GM12874 (cell line): Measurements from ENCODE around the gene DHX15.

Experiments used
- TF ChIP-seq, protein P1 (sequence below): IDR thresholded peaks from 2 replicates; pipeline ENCODE4 v1.5.1; 2011; ENCODE audit warnings: low read depth, mild to moderate bottlenecking, control low read depth, low read length, moderate library complexity; ENCODE audit not compliant: insufficient read depth

The DHX15 gene

DNA sequence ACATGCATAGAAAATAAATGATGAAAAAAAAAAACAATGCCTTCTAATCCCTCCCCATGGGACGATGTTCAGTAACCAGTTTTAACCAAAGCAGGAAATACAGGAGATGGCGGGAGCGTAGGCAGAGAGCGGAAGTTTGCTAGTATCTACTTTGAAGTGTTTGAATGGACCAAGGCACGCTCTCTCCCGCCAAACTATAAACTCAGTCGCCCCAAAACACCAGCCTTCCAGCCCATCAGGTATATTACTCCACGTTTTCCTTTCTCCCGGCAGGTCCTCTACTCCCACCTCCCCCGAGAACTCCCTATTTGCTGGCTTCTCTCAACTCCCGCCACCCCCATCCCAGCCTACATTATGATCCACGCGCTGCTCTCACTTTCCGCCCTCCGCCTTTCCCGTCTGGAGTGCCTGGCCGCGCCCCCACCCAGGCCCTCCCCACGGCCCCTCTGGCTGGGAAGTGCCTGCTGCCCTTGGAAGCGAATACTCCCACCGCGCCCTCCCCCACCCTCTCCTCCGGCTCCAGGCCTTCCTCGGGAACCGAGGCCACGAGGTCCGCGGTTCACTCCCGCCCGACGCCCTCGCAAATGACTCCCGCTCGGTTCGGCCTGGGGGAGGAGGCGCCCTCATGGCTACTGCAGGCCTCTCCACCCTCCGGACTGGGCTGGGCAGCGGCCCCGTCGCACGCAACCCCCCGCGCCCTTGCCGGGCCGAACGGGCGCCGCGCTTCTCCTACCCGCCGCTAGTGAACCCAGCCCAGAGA is 723 bp downstream of the DHX15 start:
- TF ChIP-seq, protein P1, sequence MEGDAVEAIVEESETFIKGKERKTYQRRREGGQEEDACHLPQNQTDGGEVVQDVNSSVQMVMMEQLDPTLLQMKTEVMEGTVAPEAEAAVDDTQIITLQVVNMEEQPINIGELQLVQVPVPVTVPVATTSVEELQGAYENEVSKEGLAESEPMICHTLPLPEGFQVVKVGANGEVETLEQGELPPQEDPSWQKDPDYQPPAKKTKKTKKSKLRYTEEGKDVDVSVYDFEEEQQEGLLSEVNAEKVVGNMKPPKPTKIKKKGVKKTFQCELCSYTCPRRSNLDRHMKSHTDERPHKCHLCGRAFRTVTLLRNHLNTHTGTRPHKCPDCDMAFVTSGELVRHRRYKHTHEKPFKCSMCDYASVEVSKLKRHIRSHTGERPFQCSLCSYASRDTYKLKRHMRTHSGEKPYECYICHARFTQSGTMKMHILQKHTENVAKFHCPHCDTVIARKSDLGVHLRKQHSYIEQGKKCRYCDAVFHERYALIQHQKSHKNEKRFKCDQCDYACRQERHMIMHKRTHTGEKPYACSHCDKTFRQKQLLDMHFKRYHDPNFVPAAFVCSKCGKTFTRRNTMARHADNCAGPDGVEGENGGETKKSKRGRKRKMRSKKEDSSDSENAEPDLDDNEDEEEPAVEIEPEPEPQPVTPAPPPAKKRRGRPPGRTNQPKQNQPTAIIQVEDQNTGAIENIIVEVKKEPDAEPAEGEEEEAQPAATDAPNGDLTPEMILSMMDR, result 0 out of 2 replicates have a peak, but pooled peaks have one; percentile 4

DNA sequence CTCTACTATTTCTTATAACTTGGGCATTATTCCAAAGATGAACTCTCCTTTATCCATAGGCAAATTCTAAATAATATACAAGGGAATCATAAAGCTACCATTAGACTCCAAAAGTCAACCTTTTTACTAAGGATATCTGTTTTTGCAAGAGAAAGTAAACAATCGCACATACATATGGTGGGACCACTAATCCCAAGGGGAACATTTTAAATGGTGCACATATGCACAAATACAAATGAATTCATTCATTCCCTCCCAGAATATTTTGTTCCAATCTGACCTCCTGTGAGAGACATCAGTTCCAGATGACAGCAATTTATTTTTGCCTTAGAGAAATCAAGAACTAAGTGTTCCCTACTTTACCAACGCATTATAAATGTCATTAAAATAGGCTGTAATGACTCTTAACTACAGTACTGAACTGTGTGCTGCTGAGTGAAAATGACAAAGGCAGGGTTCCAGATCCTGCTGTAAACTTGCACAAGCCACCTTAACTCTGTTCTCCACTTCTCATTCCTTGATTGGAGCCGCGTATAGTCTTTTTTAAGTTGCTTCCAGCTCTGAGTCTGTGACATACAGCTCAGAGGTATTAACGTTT is 2.0 kb downstream of the DHX15 start:
- TF ChIP-seq, protein P1, result no peak

DNA sequence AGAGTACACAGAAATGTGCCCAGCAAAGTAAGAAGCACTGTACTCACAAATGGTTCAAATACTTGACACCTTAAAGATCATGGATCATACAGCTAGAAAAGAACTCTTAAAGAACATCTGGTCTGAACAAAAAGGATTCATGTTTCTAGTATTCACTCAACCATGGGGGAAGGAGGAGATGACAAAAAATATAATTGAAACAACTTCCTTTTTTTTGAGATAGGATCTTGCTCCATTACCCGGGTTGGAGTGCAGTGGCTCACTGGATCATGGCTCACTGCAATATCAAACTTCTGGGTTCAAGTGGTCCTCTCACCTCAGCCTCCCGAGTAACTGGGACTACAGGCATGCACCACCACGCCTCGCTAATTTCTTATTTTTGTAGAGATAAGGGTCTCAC is 6.0 kb downstream of the DHX15 start:
- TF ChIP-seq, protein P1, result no peak

DNA sequence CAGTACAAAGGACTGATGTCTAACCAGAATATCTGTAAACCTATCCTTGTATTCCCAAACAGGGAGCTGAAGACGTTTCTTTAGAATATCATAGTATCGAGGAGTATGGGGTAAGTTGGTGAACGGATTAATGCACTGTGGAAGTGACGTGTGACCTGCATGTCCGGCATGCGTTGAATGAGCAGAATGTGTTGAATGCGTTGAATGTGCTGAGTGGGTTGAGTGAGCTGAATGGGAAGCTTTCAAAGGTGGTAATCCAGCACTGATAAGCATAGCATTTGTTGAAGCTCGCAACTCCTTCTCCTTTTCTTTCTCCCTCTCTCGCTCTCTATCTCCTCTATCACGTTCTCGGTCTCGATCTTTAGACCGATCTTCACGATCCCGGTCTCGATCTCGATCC is 8.1 kb downstream of the DHX15 start:
- TF ChIP-seq, protein P1, result no peak

DNA sequence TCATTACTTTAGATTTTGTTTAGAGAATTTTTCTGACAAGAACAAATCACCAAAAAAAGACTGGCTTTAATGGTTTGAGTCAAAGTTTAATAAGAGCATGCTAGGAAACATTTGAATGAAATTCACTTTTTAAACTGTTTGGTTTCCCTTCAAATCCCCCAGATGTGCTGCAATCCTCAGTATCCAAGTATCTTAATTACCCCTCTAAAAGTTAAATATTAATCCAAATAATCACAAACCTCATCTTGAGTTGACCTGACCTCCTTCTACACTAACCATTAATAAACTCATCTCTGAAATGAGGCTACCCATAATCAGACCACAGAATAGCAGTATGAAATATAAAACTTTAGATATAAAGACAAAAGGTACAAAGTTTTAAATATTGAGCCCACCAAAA is 10.1 kb downstream of the DHX15 start:
- TF ChIP-seq, protein P1, result no peak

DNA sequence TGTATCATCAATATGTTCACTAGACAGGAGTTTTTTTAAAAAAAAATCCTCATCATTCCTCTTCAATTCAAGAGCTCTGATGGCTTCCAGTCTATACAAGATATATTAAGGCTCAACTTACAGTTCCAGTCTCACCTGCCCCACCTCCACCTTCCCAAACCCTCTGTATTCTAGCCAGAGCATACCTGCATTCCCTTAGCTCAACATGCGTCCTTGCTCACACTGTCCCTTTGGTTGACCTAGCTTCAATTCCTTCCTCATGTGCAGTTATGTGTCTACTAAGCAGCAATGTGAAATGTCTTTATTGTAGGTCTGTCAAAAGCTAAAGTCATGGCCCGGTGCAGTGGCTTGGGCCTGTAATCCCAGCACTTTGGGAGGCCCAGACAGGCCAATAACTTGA is 10.8 kb downstream of the DHX15 start:
- TF ChIP-seq, protein P1, result no peak

DNA sequence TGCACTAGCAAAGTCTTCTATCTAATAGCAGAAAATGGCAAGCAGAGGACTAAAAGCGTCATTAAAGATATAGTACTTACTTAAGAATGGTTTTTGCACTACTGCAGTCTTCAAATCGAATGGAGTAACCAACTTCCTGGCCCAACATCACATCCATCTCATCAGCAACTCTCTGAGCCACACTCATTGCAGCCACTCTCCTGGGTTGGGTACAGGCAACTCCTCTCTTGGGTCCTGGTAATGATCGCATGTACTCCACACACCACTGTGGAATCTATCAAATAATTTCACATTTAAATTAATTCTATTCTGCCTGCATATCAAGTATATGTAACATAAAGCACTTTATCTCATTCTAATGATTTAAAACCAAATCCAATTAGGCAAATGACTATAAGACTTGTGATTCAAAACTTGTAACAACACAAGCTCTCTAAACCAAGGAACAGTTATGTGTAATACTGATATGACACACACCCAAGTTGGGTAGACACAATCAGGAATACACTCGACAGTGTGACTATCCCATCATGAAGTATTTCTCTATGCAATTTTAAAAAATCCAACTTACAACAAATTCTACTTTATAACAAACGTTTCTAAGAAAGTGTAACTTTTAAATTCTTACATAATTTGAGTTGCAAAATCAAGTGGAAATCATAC is 13.6 kb downstream of the DHX15 start:
- TF ChIP-seq, protein P1, result no peak
